Peyer's patch (tissue), 4 donors: ENCODE results near the gene PML. TPM values are rescaled to one million over a fixed set of nuclear protein-coding genes. Genes with fewer than 3 reads are reported as not detected.

ENCODE experiments used
- DNase-seq, 3 donors: peaks; one replicate each; pipeline ENCODE4 v3.0.0-alpha.2; 2017 to 2019
- H3K27ac ChIP-seq, 4 donors: fragments of 200-600 bp; sonication (generic); one replicate each; pipeline ENCODE4 v1.5.1; 2016 to 2019
- H3K27me3 ChIP-seq, 2 donors: fragments of 200-600 bp; sonication (generic); one replicate each; pipeline ENCODE4 v1.5.1; 2019
- H3K36me3 ChIP-seq, 3 donors: fragments of 200-600 bp; sonication (generic); one replicate each; pipeline ENCODE4 v1.5.1; 2016 to 2019
- H3K4me1 ChIP-seq, 4 donors: fragments of 200-600 bp; sonication (generic); one replicate each; pipeline ENCODE4 v1.5.1; 2016 to 2019
- H3K4me3 ChIP-seq, 4 donors: fragments of 200-600 bp; sonication (generic); 1 replicate in 3 of 4; 2 replicates in 1 of 4; pipeline ENCODE4 v1.5.1; 2016 to 2019; ENCODE audit warnings: mild to moderate bottlenecking in 1 of 4
- H3K9me3 ChIP-seq, 4 donors: fragments of 200-600 bp; sonication (generic); one replicate each; pipeline ENCODE4 v1.5.1; 2016 to 2019; ENCODE audit warnings: mild to moderate bottlenecking in 1 of 4
- POLR2A ChIP-seq, 2 donors: fragments of 450-650 bp; IDR thresholded peaks; one replicate each; pipeline ENCODE4 v1.5.1; 2017; ENCODE audit warnings: antibody characterized with exemption in 2 of 2, mild to moderate bottlenecking in 2 of 2, moderate library complexity in 2 of 2
- total RNA-seq, 4 donors: library from RNA; depleted of rRNA; stranded (reverse); fragments of >200 nt; gene quantifications; one replicate each; pipeline ENCODE4 v1.1.0, GENCODE V29; 2016
- TF ChIP-seq, protein P1 (sequence below), 6 experiments: fragments of 450-650 bp in 4 of 6; fragments of 200-600 bp in 2 of 6; sonication (generic) in 1 of 6; IDR thresholded peaks; one replicate each; pipeline ENCODE4 v1.5.1; 2017 to 2019; ENCODE audit warnings: antibody characterized with exemption in 6 of 6, mild to moderate bottlenecking in 3 of 6, moderate library complexity in 1 of 6

The PML gene
- total RNA-seq, 4 donors from 2014 or later = 52.4 to 116 (median 82.9) TPM

DNA sequence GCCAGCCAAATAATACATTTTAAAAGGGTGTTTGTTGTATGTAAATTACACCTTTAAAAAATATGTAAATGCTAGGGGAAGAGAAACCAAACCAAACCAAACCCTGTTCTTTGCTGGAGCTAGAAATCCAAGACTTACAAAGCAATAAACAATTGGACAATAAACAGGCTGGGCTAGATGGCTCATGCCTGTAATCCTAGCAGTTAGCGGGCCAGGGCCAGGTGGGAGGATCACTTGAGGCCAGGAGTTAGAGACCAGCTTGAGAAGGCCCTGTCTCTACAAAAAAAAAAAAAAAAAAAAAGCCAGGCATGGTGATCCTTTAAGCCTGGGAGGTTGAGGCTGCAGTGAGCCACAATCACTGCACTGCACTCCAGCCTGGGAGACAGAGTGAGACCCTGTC is 14.9 kb upstream of the PML start:
- H3K9me3 ChIP-seq = no peaks in the 10 kb centered on the region
- H3K4me1 ChIP-seq = peaks cover 0 to 28% (median 17%) of the 10 kb centered on the region in 4 donors
- no peak overlapping the region for H3K4me3 ChIP-seq
- H3K36me3 ChIP-seq = no peaks in the 10 kb centered on the region
- DNase-seq = no peak
- TF ChIP-seq, protein P1, sequence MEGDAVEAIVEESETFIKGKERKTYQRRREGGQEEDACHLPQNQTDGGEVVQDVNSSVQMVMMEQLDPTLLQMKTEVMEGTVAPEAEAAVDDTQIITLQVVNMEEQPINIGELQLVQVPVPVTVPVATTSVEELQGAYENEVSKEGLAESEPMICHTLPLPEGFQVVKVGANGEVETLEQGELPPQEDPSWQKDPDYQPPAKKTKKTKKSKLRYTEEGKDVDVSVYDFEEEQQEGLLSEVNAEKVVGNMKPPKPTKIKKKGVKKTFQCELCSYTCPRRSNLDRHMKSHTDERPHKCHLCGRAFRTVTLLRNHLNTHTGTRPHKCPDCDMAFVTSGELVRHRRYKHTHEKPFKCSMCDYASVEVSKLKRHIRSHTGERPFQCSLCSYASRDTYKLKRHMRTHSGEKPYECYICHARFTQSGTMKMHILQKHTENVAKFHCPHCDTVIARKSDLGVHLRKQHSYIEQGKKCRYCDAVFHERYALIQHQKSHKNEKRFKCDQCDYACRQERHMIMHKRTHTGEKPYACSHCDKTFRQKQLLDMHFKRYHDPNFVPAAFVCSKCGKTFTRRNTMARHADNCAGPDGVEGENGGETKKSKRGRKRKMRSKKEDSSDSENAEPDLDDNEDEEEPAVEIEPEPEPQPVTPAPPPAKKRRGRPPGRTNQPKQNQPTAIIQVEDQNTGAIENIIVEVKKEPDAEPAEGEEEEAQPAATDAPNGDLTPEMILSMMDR (IDR thresholded peaks at IDR 0.05) = no peak
- no peak for TF ChIP-seq POLR2A (IDR thresholded peaks at IDR 0.05)
- H3K27ac ChIP-seq = no peak overlapping the region
- H3K27me3 ChIP-seq = no peaks in the 10 kb centered on the region

DNA sequence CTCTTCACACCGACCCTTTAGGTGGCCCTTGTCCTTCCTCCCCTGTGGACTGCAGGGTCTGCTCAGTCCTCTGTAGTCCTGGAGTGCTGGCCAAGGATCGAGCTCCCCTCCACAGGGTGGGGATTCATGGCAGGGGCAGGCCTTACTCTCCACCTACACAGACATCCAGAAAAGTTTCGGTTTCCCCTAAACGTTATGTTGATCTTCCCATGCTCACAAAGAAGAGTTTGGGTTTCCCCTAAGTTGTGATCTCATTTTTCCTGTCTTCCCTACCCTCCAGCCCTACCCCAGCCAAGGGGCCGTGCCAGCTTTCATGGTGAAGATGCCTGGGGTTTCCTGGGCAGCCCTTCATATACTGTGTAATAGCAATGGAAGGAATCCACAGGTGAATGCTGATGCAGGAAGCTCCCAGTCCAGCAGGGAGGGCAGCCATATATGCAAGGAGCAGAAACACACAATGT is 12.7 kb upstream of the PML start:
- H3K4me3 ChIP-seq = no peak overlapping the region
- H3K4me1 ChIP-seq = peaks cover 0 to 35% (median 25%) of the 10 kb centered on the region in 4 donors

DNA sequence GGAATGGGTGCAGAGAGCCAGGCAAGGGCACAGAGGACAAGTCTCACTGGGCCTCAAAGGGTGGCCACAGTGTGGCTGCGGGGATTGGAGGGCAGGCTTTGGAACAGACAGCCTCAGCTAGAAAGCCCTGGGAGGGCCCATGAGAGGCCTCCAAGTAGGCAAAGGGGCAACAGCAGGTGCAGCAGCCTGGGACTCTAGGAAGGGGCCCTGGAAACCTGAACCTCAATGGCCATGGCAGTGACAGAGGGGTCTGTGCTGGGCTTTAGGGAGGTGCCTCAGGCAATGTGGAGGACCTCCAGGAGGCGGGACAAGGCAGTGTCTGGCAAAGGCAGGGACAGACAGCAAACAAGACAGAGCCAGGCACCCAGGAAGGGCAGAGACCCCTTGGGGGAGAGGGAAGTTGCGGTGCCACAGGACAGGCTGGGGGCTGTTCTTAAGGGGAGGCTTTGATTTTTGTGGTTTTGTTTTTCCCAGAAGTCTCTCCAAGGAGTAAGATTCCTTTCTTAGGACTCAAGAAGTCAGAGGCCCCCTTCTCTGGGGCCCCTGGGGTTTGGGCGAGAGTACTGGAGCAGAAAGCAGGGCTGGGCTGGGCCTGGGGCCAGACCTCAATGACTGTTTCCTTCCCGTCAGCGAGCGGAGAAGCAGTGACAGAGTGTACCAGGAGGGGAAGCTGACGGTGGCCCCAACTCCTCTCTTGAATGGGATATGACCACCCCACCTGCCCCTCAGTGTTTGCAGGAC is 12.1 kb upstream of the PML start:
- H3K9me3 ChIP-seq = no peaks in the 10 kb centered on the region
- peaks cover 0 to 35% (median 25%) of the 10 kb centered on the region in 4 donors for H3K4me1 ChIP-seq
- H3K4me3 ChIP-seq = no peak overlapping the region
- H3K27me3 ChIP-seq = no peaks in the 10 kb centered on the region
- TF ChIP-seq POLR2A (IDR thresholded peaks at IDR 0.05) = no peak
- TF ChIP-seq, protein P1 (IDR thresholded peaks at IDR 0.05) = no peak
- DNase-seq = peak in 2 of 3 donors; percentile 64 to 85
- peak overlapping the region; percentile 46 to 85 (median 70) for H3K27ac ChIP-seq
- H3K36me3 ChIP-seq = no peaks in the 10 kb centered on the region

More for the DNA sequence above, 12.7 kb upstream of the PML start:
- Histone ChIP-seq H3K27ac (peak overlapping the region; percentile 46 to 85 (median 70)), H3K36me3 (no peaks in the 10 kb centered on the region), H3K27me3 (no peaks in the 10 kb centered on the region), H3K9me3 (no peaks in the 10 kb centered on the region)
- DNase-seq = peak in 1 of 3 donors; percentile 9
- TF ChIP-seq, protein P1 (IDR thresholded peaks at IDR 0.05) = no peak
- TF ChIP-seq POLR2A (IDR thresholded peaks at IDR 0.05) = no peak

DNA sequence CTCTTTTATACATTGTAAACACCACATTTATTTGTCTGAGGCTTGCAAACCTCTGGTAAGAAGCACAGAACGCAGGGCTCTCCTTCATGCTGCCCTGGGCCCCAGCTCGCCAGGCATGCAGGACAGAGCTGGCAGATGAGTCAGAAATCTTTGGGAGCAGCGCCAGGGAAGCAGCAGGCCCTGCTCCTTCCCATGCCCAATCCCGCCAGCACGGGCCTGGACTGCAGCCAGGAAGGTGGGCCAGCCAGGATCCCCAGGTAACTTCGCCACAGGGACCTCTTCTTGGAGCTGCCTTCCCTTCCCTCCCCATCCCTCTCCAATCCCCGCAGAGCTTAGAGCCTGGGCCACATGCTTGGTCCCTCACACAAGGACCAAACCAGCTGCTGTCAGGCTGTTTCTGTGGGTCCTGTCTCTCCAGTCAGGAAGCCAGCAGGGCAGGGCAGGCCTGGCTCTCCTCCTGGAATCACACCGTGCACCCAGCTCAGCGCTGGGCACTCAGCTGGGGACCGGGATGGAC is 11.2 kb upstream of the PML start:
- peak overlapping the region; percentile 46 to 85 (median 70) for H3K27ac ChIP-seq
- no peaks in the 10 kb centered on the region for H3K27me3 ChIP-seq
- H3K9me3 ChIP-seq = no peaks in the 10 kb centered on the region
- peaks cover 0 to 38% (median 25%) of the 10 kb centered on the region in 4 donors for H3K4me1 ChIP-seq
- TF ChIP-seq, protein P1 (IDR thresholded peaks at IDR 0.05) = no peak
- TF ChIP-seq POLR2A (IDR thresholded peaks at IDR 0.05) = no peak
- no peaks in the 10 kb centered on the region for H3K36me3 ChIP-seq
- peak in 2 of 3 donors; percentile 18 to 51 for DNase-seq
- H3K4me3 ChIP-seq = no peak overlapping the region

DNA sequence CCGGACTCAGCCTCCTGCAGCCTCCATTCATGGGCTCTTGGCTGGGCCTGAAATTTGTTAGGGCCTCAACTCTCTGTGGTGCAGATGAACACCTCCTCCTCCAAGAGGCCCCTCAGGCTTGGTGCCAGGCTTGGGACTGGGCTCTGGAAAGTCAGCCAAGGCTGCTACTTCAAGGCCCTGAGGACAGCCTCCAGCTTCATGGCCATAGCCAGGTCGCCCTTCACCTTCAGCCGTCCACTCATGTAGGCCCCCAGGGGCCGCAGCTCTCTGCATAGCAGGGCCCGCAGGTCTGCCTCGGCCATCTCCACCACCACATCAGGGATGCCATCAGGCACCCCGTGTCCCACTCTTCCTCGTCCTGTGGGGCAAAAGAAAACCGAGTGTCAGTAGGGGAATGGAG is 10.7 kb upstream of the PML start:
- Histone ChIP-seq H3K4me1 (peaks cover 0 to 43% (median 25%) of the 10 kb centered on the region in 4 donors), H3K4me3 (no peak overlapping the region), H3K9me3 (no peaks in the 10 kb centered on the region), H3K27me3 (no peaks in the 10 kb centered on the region), H3K36me3 (no peaks in the 10 kb centered on the region), H3K27ac (peak overlapping the region; percentile 46 to 85 (median 70))
- TF ChIP-seq, protein P1 (IDR thresholded peaks at IDR 0.05) = no peak
- TF ChIP-seq POLR2A (IDR thresholded peaks at IDR 0.05) = no peak
- peak in 1 of 3 donors; percentile 11 for DNase-seq
